CD4-positive, alpha-beta memory T cell (primary cell): ENCODE results near the gene ANXA9. TPM values are rescaled to one million over a fixed set of nuclear protein-coding genes. Genes with fewer than 3 reads are reported as not detected.
A peak's percentile ranks its signal among the peaks of the same experiment; 100 is the strongest.

Experiments
- CTCF ChIA-PET: fragments of 350-600 bp; sonication (Branson Sonifier 250); formaldehyde crosslinking; loops from one replicate; lab custom pipeline; 2021; ENCODE audit warnings: inconsistent platforms; ENCODE audit not compliant: partially characterized antibody; lab: Charles Lee
- POLR2A ChIA-PET: fragments of 350-600 bp; sonication (Branson Sonifier 250); formaldehyde crosslinking; loops from one replicate; lab custom pipeline; 2021; ENCODE audit not compliant: partially characterized antibody; lab: Charles Lee
- DNase-seq, 5 donors: peaks; one replicate each; pipeline versions ENCODE4 v3.0.0 to v3.0.0-alpha.2; 2020 to 2022; ENCODE audit warnings: mixed read lengths in 1 of 5
- H3K27ac ChIP-seq: one replicate; pipeline ENCODE4 v1.7.0; 2013; ENCODE audit warnings: low read depth, low read length
- H3K27me3 ChIP-seq: 2 replicates; pipeline ENCODE4 v1.7.0; 2013; ENCODE audit warnings: mild to moderate bottlenecking, low read length, moderate library complexity; ENCODE audit not compliant: insufficient read depth
- H3K36me3 ChIP-seq: 2 replicates; pipeline ENCODE4 v1.7.0; 2013; ENCODE audit warnings: mild to moderate bottlenecking, low read length, moderate library complexity; ENCODE audit not compliant: insufficient read depth
- H3K4me1 ChIP-seq: 2 replicates; pipeline ENCODE4 v1.7.0; 2013; ENCODE audit warnings: mild to moderate bottlenecking, low read length, moderate library complexity; ENCODE audit not compliant: insufficient read depth
- H3K4me3 ChIP-seq, 2 donors: one replicate each; pipeline ENCODE4 v1.7.0; 2013; ENCODE audit warnings: low read length in 2 of 2, mild to moderate bottlenecking in 1 of 2
- H3K9me3 ChIP-seq, 2 donors: one replicate each; pipeline ENCODE4 v1.7.0; 2013; ENCODE audit warnings: low read length in 2 of 2, control low read depth in 1 of 2; ENCODE audit not compliant: control insufficient read depth in 1 of 2
- H3K27ac Mint-ChIP-seq, 7 donors: one replicate each; pipeline ENCODE4 v1.8.0; 2020 to 2021; ENCODE audit warnings: mixed read lengths in 7 of 7, mild to moderate bottlenecking in 6 of 7, inconsistent platforms in 3 of 7, moderate library complexity in 3 of 7
- H3K27me3 Mint-ChIP-seq, 2 donors: one replicate each; pipeline ENCODE4 v1.8.0; 2020 to 2021; ENCODE audit warnings: mixed read lengths in 2 of 2
- H3K36me3 Mint-ChIP-seq, 2 donors: one replicate each; pipeline ENCODE4 v1.8.0; 2020 to 2021; ENCODE audit warnings: mixed read lengths in 2 of 2, inconsistent platforms in 1 of 2, mild to moderate bottlenecking in 1 of 2
- H3K4me1 Mint-ChIP-seq, 4 donors: one replicate each; pipeline ENCODE4 v1.8.0; 2020 to 2021; ENCODE audit warnings: mixed read lengths in 4 of 4, mild to moderate bottlenecking in 1 of 4
- H3K4me3 Mint-ChIP-seq, 8 donors: one replicate each; pipeline ENCODE4 v1.8.0; 2020 to 2021; ENCODE audit warnings: mixed read lengths in 8 of 8, mild to moderate bottlenecking in 7 of 8, moderate library complexity in 6 of 8, inconsistent platforms in 3 of 8
- H3K9me3 Mint-ChIP-seq, 8 donors: one replicate each; pipeline ENCODE4 v1.8.0; 2020 to 2021; ENCODE audit warnings: mixed read lengths in 8 of 8, mild to moderate bottlenecking in 5 of 8, inconsistent platforms in 3 of 8, moderate library complexity in 1 of 8
- intact Hi-C: fragments of 100-400 bp; cut with micrococcal nuclease; formaldehyde crosslinking; loops from one replicate; pipeline ENCODE4 v1.15.1; 2023
- polyA plus RNA-seq, 2 donors: library from polyadenylated mRNA; unstranded; fragments of 300-500 nt; fragmentation: Illumina TruSeq; gene quantifications; one replicate each; pipeline ENCODE4 v1.2.3, GENCODE V29; 2021
- total RNA-seq, 2 experiments: library from RNA; stranded (reverse); gene quantifications; one replicate each; pipeline ENCODE4 v1.2.3, GENCODE V29; 2021

ANXA9 gene
- total and polyA plus RNA-seq, 4 experiments from 2014 or later: 0.17 to 0.33 (median 0.23) TPM; not detected in 1

GRCh38 chr1:151011154-151011850 is 29.2 kb downstream of the ANXA9 start:
- POLR2A ChIA-PET: interaction anchor here (0.7 to 1.2 kb wide), 3 partner anchors 32 to 47 kb away, joined by 3 to 4 read pairs (median 3); partner anchors contain the start of gene CDC42SE1
- CTCF ChIA-PET: interaction anchor here (0.7 to 4.9 kb wide), 9 partner anchors 9 to 204 kb away, joined by 3 to 18 read pairs (median 4); no protein-coding TSS in a partner anchor
- Histone ChIP-seq H3K9me3 (no peaks in the 10 kb centered on the region), H3K27ac (no peak overlapping the region), H3K4me1 (peaks cover 41% of the 10 kb centered on the region), H3K4me3 (no peak overlapping the region), H3K27me3 (no peaks in the 10 kb centered on the region), H3K36me3 (no peaks in the 10 kb centered on the region)
- no peaks in the 10 kb centered on the region for H3K9me3 Mint-ChIP-seq
- H3K36me3 Mint-ChIP-seq: peaks cover 8 to 26% of the 10 kb centered on the region in 2 donors
- intact Hi-C loops: no loop called here
- peak overlapping the region in 6 of 8 donors; percentile 11 to 53 (median 32) for H3K4me3 Mint-ChIP-seq
- H3K27ac Mint-ChIP-seq: peak overlapping the region; percentile 50 to 82 (median 65)
- H3K4me1 Mint-ChIP-seq: peaks cover 39 to 70% (median 56%) of the 10 kb centered on the region in 4 donors
- DNase-seq: no peak
- no peaks in the 10 kb centered on the region for H3K27me3 Mint-ChIP-seq

GRCh38 chr1:151012684-151013471 is 30.8 kb downstream of the ANXA9 start:
- peaks cover 28 to 54% (median 40%) of the 10 kb centered on the region in 4 donors for H3K4me1 Mint-ChIP-seq
- peaks cover 9 to 25% of the 10 kb centered on the region in 2 donors for H3K36me3 Mint-ChIP-seq
- no peaks in the 10 kb centered on the region for H3K9me3 Mint-ChIP-seq
- Histone ChIP-seq H3K4me3 (no peak overlapping the region), H3K9me3 (no peaks in the 10 kb centered on the region), H3K4me1 (peaks cover 25% of the 10 kb centered on the region), H3K27ac (no peak overlapping the region), H3K36me3 (no peaks in the 10 kb centered on the region), H3K27me3 (no peaks in the 10 kb centered on the region)
- H3K27ac Mint-ChIP-seq: peak overlapping the region in 1 of 7 donors; percentile 43
- intact Hi-C loops: no loop called here
- no peak for DNase-seq
- POLR2A ChIA-PET: interaction anchor here (0.6 to 1.0 kb wide), 3 partner anchors 40 to 442 kb away, joined by 3 read pairs; partner anchors contain the start of gene TNFAIP8L2
- no peak overlapping the region for H3K4me3 Mint-ChIP-seq
- no peaks in the 10 kb centered on the region for H3K27me3 Mint-ChIP-seq
- CTCF ChIA-PET: interaction anchor here (1.6 to 4.9 kb wide), 3 partner anchors 12 to 142 kb away, joined by 5 to 18 read pairs (median 8); no protein-coding TSS in a partner anchor

- H3K4me3 ChIP-seq: no peak overlapping the region
- H3K27me3 Mint-ChIP-seq: no peaks in the 10 kb centered on the region
- ChIA-PET POLR2A (interaction anchor here (0.6 kb wide), 1 partner anchor 443 kb away, joined by 3 read pairs; no protein-coding TSS in a partner anchor), CTCF (interaction anchor here (0.6 to 2.9 kb wide), 2 partner anchors 18 to 399 kb away, joined by 3 to 8 read pairs; no protein-coding TSS in a partner anchor)
- H3K27ac ChIP-seq: no peak overlapping the region
- H3K4me3 Mint-ChIP-seq: no peak overlapping the region
- H3K36me3 ChIP-seq: no peaks in the 10 kb centered on the region
- intact Hi-C loops: no loop called here
- no peak for DNase-seq
- H3K9me3 ChIP-seq: no peaks in the 10 kb centered on the region
- peaks cover 15 to 28% of the 10 kb centered on the region in 2 donors for H3K36me3 Mint-ChIP-seq
- H3K27ac Mint-ChIP-seq: peak overlapping the region in 3 of 7 donors; percentile 41 to 72 (median 43)
- peaks cover 25 to 48% (median 36%) of the 10 kb centered on the region in 4 donors for H3K4me1 Mint-ChIP-seq
- H3K9me3 Mint-ChIP-seq: no peaks in the 10 kb centered on the region
- no peaks in the 10 kb centered on the region for H3K27me3 ChIP-seq
- peaks cover 24% of the 10 kb centered on the region for H3K4me1 ChIP-seq
Observed at GRCh38 chr1:151013518-151013917, 31.4 kb downstream of the ANXA9 start.

- Histone ChIP-seq H3K27me3 (no peaks in the 10 kb centered on the region), H3K4me1 (peaks cover 7% of the 10 kb centered on the region), H3K36me3 (peaks cover 16% of the 10 kb centered on the region), H3K27ac (no peak overlapping the region), H3K9me3 (no peaks in the 10 kb centered on the region), H3K4me3 (no peak overlapping the region)
- Mint-ChIP-seq H3K9me3 (no peaks in the 10 kb centered on the region), H3K36me3 (peaks cover 35 to 44% of the 10 kb centered on the region in 2 donors), H3K4me1 (peaks cover 5 to 11% (median 6%) of the 10 kb centered on the region in 4 donors), H3K27me3 (no peaks in the 10 kb centered on the region), H3K4me3 (peak overlapping the region in 5 of 8 donors; percentile 22 to 65 (median 54)), H3K27ac (peak overlapping the region; percentile 41 to 86 (median 73))
- peak; percentile 81 to 86 (median 85) for DNase-seq
- ChIA-PET CTCF (interaction anchor here (0.5 to 5.5 kb wide), 42 partner anchors 9 to 341 kb away, joined by 3 to 90 read pairs (median 6); partner anchors contain the start of genes C1orf56, CDC42SE1, GABPB2 and MINDY1), POLR2A (interaction anchor here (0.9 to 14.5 kb wide), 8 partner anchors 18 to 132 kb away, joined by 3 to 218 read pairs (median 7); partner anchors contain the start of genes C1orf56, CDC42SE1, GABPB2 and MINDY1)
- intact Hi-C loops: loop anchor here (1.0 kb wide), 6 partner anchors 24 to 227 kb away; partner anchors contain the start of genes GABPB2, MLLT11 and TNFAIP8L2
Observed at GRCh38 chr1:151024540-151025146, 42.6 kb downstream of the ANXA9 start.

- Mint-ChIP-seq H3K4me1 (peaks cover 5 to 11% (median 6%) of the 10 kb centered on the region in 4 donors), H3K36me3 (peaks cover 42 to 55% of the 10 kb centered on the region in 2 donors), H3K27ac (no peak overlapping the region), H3K27me3 (no peaks in the 10 kb centered on the region), H3K9me3 (no peaks in the 10 kb centered on the region), H3K4me3 (no peak overlapping the region)
- ChIA-PET CTCF (interaction anchor here (1.7 to 5.5 kb wide), 7 partner anchors 14 to 131 kb away, joined by 7 to 90 read pairs (median 44); partner anchors contain the start of genes C1orf56, CDC42SE1, GABPB2 and MLLT11), POLR2A (interaction anchor here (0.7 to 14.5 kb wide), 4 partner anchors 27 to 73 kb away, joined by 3 to 218 read pairs (median 12); partner anchors contain the start of genes C1orf56, CDC42SE1, GABPB2 and MLLT11)
- H3K4me1 ChIP-seq: peaks cover 7% of the 10 kb centered on the region
- peaks cover 24% of the 10 kb centered on the region for H3K36me3 ChIP-seq
- no peak overlapping the region for H3K27ac ChIP-seq
- intact Hi-C loops: no loop called here
- no peaks in the 10 kb centered on the region for H3K9me3 ChIP-seq
- no peak for DNase-seq
- no peak overlapping the region for H3K4me3 ChIP-seq
- no peaks in the 10 kb centered on the region for H3K27me3 ChIP-seq
Observed at GRCh38 chr1:151026460-151026859, 44.4 kb downstream of the ANXA9 start.

- Histone ChIP-seq H3K27ac (no peak overlapping the region), H3K4me1 (no peaks in the 10 kb centered on the region), H3K9me3 (no peaks in the 10 kb centered on the region), H3K27me3 (no peaks in the 10 kb centered on the region), H3K36me3 (peaks cover 34% of the 10 kb centered on the region), H3K4me3 (no peak overlapping the region)
- no peaks in the 10 kb centered on the region for H3K9me3 Mint-ChIP-seq
- no peak overlapping the region for H3K27ac Mint-ChIP-seq
- peaks cover 0 to 6% (median 6%) of the 10 kb centered on the region in 4 donors for H3K4me1 Mint-ChIP-seq
- DNase-seq: no peak
- intact Hi-C loops: no loop called here
- no peak overlapping the region for H3K4me3 Mint-ChIP-seq
- H3K36me3 Mint-ChIP-seq: peaks cover 44 to 56% of the 10 kb centered on the region in 2 donors
- ChIA-PET POLR2A (interaction anchor here (0.6 to 14.5 kb wide), 2 partner anchors 21 to 99 kb away, joined by 3 to 218 read pairs; partner anchors contain the start of genes C1orf56, CDC42SE1 and MLLT11), CTCF (interaction anchor here (0.7 to 1.7 kb wide), 3 partner anchors 8 to 124 kb away, joined by 3 to 8 read pairs (median 6); partner anchors contain the start of gene TNFAIP8L2)
- no peaks in the 10 kb centered on the region for H3K27me3 Mint-ChIP-seq
Observed at GRCh38 chr1:151032164-151032563, 50.1 kb downstream of the ANXA9 start.
